ENCODE results near the gene NCR1.
"Not testable (repeated sequence)": the region's sequence is repeated elsewhere in the genome, so short reads cannot be mapped to it uniquely, and the experiment has no call there.

NCR1 gene

GRCh38 chr19:54905803-54906511 lies at the start of gene NCR1:
Gene NCR1, plus strand, starts transcription at chr19:54906148. Its CDS starts 40 bp downstream, at chr19:54906188.
- DNase-seq (ENCODE audit: low read depth): peak; percentile 27

- not testable (repeated sequence) for DNase-seq (ENCODE audit: low read depth)
Measured at GRCh38 chr19:54858476-54858875, 47.5 kb upstream of the NCR1 start.

GRCh38 chr19:54859421-54859820 lies 46.5 kb upstream of the NCR1 start:
- not testable (repeated sequence) for DNase-seq (ENCODE audit: low read depth)

GRCh38 chr19:54863459-54863858 lies 42.5 kb upstream of the NCR1 start:
- not testable (repeated sequence) for DNase-seq (ENCODE audit: low read depth)

GRCh38 chr19:54871696-54872095 lies 34.3 kb upstream of the NCR1 start:
- no peak for DNase-seq (ENCODE audit: low read depth)

- no peak for DNase-seq (ENCODE audit: low read depth)
Measured at GRCh38 chr19:54873990-54874389, 32.0 kb upstream of the NCR1 start, which contains the start of gene FCAR. Gene FCAR, plus strand, starts transcription at chr19:54874235. Its CDS starts 55 bp downstream, at chr19:54874290.

GRCh38 chr19:54875506-54875905 lies 30.4 kb upstream of the NCR1 start:
- DNase-seq (ENCODE audit: low read depth): no peak

- DNase-seq (ENCODE audit: low read depth): no peak
Measured at GRCh38 chr19:54877471-54877870, 28.5 kb upstream of the NCR1 start.

GRCh38 chr19:54881884-54882283 lies 24.1 kb upstream of the NCR1 start:
- no peak for DNase-seq (ENCODE audit: low read depth)

GRCh38 chr19:54882758-54883157 lies 23.2 kb upstream of the NCR1 start:
- no peak for DNase-seq (ENCODE audit: low read depth)

GRCh38 chr19:54883228-54883627 lies 22.7 kb upstream of the NCR1 start:
- DNase-seq (ENCODE audit: low read depth): no peak

- no peak for DNase-seq (ENCODE audit: low read depth)
Measured at GRCh38 chr19:54888239-54888638, 17.7 kb upstream of the NCR1 start.

- no peak for DNase-seq (ENCODE audit: low read depth)
Measured at GRCh38 chr19:54889566-54889965, 16.4 kb upstream of the NCR1 start.

GRCh38 chr19:54893406-54893805 lies 12.5 kb upstream of the NCR1 start:
- DNase-seq (ENCODE audit: low read depth): no peak

GRCh38 chr19:54894106-54894505 lies 11.8 kb upstream of the NCR1 start:
- not testable (repeated sequence) for DNase-seq (ENCODE audit: low read depth)

GRCh38 chr19:54896036-54896435 lies 9.9 kb upstream of the NCR1 start:
- DNase-seq (ENCODE audit: low read depth): no peak

- DNase-seq (ENCODE audit: low read depth): not testable (repeated sequence)
Measured at GRCh38 chr19:54898685-54899084, 7.3 kb upstream of the NCR1 start.

GRCh38 chr19:54899646-54900045 lies 6.3 kb upstream of the NCR1 start:
- DNase-seq (ENCODE audit: low read depth): not testable (repeated sequence)

- not testable (repeated sequence) for DNase-seq (ENCODE audit: low read depth)
Measured at GRCh38 chr19:54901153-54901552, 4.8 kb upstream of the NCR1 start.

GRCh38 chr19:54902061-54902460 lies 3.9 kb upstream of the NCR1 start:
- DNase-seq (ENCODE audit: low read depth): no peak

- no peak for DNase-seq (ENCODE audit: low read depth)
Measured at GRCh38 chr19:54903303-54903702, 2.6 kb upstream of the NCR1 start.

GRCh38 chr19:54904261-54904660 lies 1.7 kb upstream of the NCR1 start:
- not testable (repeated sequence) for DNase-seq (ENCODE audit: low read depth)

- no peak for DNase-seq (ENCODE audit: low read depth)
Measured at GRCh38 chr19:54905421-54905802, 536 bp upstream of the NCR1 start.

- no peak for DNase-seq (ENCODE audit: low read depth)
Measured at GRCh38 chr19:54906819-54907218, 871 bp downstream of the NCR1 start.
